Measurements from ENCODE around the gene RBBP8. TPM values are rescaled to one million over a fixed set of nuclear protein-coding genes. Genes with fewer than 3 reads are reported as not detected.
"Not testable (repeated sequence)": the region's sequence is repeated elsewhere in the genome, so short reads cannot be mapped to it uniquely, and the experiment has no call there.

The RBBP8 gene
- 10 to 100 TPM; 12.4 to 23.9 (median 15.4) TPM for total RNA-seq

DNA sequence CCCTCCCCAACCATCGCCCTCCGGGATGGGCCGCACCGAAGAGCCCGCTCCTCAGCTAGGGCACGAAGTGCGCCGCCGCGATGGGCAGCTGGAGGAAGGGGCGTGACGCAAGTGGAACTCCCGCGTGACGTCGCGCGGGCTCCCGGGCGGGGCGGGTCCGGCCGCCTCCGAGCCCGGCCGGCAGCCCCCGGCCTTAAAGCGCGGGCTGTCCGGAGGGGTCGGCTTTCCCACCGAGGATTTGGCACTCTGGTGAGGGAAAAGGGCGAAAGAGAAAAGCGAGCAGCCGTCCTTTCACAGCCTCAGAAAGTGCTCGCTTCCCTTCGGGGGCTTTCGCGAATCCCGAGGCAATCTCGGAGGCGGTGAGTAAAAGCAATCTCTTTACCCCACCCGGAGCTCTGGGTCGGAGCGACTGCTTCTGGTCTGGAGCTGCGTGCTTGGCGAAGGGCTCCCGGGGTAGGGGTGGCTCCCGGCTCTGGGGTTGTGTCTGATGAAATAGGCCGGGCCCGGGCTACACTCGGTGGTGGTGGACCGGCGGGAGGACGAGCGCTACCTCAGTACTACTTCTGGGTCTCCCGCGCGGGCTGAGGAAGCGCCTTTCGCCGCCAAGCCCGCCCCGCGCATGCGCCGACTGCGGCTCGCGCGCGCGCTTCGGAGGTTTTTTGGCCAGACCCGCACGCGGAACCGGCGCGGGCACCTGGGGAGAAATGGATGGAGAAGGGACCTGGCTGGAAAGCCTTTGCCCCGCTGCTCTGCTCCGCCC, at the start of gene RBBP8:
Gene RBBP8 (plus strand): TSS at position 123 of the 760 bp plus-strand sequence. CDS start 3,524 bp downstream, outside the sequence.
- DNase-seq (ENCODE audit: extremely low spot score) = peak; percentile 93
- H3K27ac ChIP-seq (replicated peaks in 1 of 4) = peak within 1 kb of the TSS; percentile 96 to 99 (median 98)
- H3K27me3 ChIP-seq = no peaks in the 10 kb centered on the region
- intact Hi-C loops (cut with DNase I) = loop anchor here (5.0 to 10.0 kb wide), 3 partner anchors 49 to 481 kb away; no protein-coding TSS in a partner anchor
- H3K4me1 ChIP-seq = peaks cover 0 to 15% (median 14%) of the 10 kb centered on the region in 4 donors
- TF ChIP-seq EP300 (IDR thresholded peaks at IDR 0.05) = no peak
- peak; percentile 40 for TF ChIP-seq POLR2A (IDR thresholded peaks at IDR 0.05; ENCODE audit: low read depth)
- peak; percentile 88 to 90 for TF ChIP-seq POLR2AphosphoS5 (IDR thresholded peaks at IDR 0.05)
- H3K4me3 ChIP-seq = peak within 1 kb of the TSS; percentile 73 to 89 (median 84)
- WGBS = under 1% methylated on average over 26 of the region's 82 CpGs
- H3K9me3 ChIP-seq = no peaks in the 10 kb centered on the region
- peaks cover 0 to 12% (median 7%) of the 10 kb centered on the region in 4 donors for H3K36me3 ChIP-seq

DNA sequence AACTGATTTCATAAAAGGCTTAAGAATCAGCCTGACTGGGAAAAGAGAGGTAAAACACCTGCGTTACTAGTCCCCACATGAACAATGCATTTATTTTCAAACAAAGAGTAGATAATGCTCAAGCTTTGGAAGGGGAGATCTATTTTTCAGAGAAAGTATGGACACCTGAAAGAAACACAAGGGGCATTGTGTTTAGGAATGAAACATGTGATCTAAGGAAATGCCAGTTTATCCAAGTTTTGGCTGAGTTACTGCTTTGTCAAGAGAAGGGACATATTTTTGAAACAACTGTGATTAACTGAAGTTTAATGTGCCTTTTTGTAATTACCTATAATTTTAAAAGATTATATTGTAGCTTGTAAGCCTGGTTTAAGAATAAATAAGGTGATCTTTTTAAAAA, 49.3 kb upstream of the RBBP8 start:
- H3K27me3 ChIP-seq = no peaks in the 10 kb centered on the region
- TF ChIP-seq EP300 (IDR thresholded peaks at IDR 0.05) (no peak), POLR2A (IDR thresholded peaks at IDR 0.05; ENCODE audit: low read depth) (no peak), POLR2AphosphoS5 (IDR thresholded peaks at IDR 0.05) (no peak)
- TF ChIP-seq, protein P1, sequence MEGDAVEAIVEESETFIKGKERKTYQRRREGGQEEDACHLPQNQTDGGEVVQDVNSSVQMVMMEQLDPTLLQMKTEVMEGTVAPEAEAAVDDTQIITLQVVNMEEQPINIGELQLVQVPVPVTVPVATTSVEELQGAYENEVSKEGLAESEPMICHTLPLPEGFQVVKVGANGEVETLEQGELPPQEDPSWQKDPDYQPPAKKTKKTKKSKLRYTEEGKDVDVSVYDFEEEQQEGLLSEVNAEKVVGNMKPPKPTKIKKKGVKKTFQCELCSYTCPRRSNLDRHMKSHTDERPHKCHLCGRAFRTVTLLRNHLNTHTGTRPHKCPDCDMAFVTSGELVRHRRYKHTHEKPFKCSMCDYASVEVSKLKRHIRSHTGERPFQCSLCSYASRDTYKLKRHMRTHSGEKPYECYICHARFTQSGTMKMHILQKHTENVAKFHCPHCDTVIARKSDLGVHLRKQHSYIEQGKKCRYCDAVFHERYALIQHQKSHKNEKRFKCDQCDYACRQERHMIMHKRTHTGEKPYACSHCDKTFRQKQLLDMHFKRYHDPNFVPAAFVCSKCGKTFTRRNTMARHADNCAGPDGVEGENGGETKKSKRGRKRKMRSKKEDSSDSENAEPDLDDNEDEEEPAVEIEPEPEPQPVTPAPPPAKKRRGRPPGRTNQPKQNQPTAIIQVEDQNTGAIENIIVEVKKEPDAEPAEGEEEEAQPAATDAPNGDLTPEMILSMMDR (IDR thresholded peaks at IDR 0.05) = no peak
- H3K27ac ChIP-seq (replicated peaks in 1 of 4) = no peak overlapping the region
- intact Hi-C loops (cut with DNase I) = no loop called here
- H3K4me1 ChIP-seq = peaks cover 0 to 11% (median 0%) of the 10 kb centered on the region in 4 donors
- H3K4me3 ChIP-seq = no peak overlapping the region
- WGBS = 90% methylated on average over 1 of the region's 1 CpG
- no peaks in the 10 kb centered on the region for H3K9me3 ChIP-seq
- H3K36me3 ChIP-seq = no peaks in the 10 kb centered on the region
- DNase-seq (ENCODE audit: extremely low spot score) = no peak

DNA sequence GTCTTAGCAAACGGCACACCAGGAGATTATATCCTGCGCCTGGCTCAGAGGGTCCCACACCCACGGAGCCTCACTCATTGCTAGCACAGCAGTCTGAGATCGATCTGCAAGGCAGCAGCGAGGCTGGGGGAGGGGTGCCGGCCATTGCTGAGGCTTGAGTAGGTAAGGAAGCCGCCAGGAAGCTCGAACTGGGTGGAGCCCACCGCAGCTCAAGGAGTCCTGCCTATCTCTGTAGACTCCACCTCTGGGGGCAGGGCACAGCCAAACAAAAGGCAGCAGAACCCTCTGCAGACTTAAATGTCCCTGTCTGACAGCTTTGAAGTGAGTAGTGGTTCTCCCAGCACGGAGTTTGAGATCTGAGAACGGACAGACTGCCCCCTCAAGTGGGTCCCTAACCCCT, 47.4 kb upstream of the RBBP8 start:
- H3K27ac ChIP-seq (replicated peaks in 1 of 4); H3K27me3 ChIP-seq; H3K36me3 ChIP-seq; H3K9me3 ChIP-seq; H3K4me3 ChIP-seq; DNase-seq (ENCODE audit: extremely low spot score); intact Hi-C loops (cut with DNase I): not testable (repeated sequence)
- 100% methylated on average over 3 of the region's 11 CpGs for WGBS
- H3K4me1 ChIP-seq = peaks cover 0 to 11% (median 0%) of the 10 kb centered on the region in 4 donors

DNA sequence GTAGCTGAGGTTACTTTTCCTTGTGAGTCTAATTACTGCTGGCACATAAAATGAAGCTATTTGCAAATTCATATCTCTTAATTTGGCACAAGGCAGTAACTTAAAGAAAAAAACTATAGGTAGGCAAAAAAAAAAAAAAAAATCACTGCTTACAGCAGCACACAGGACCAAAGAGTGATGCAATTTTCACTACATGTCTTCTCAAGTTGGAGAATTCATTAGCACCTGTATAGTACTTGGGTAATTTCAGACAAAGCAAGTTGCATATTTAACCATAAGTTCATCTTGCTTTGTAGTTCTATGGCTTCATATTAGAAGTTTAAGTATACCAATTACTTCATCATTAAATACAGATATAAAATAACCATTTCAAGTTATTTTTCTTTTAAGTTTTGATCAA, 33.7 kb upstream of the RBBP8 start:
- no peak for DNase-seq (ENCODE audit: extremely low spot score)
- Histone ChIP-seq H3K27ac (replicated peaks in 1 of 4) (no peak overlapping the region), H3K36me3 (no peaks in the 10 kb centered on the region), H3K9me3 (no peaks in the 10 kb centered on the region), H3K4me3 (no peak overlapping the region), H3K4me1 (no peaks in the 10 kb centered on the region), H3K27me3 (no peaks in the 10 kb centered on the region)
- TF ChIP-seq POLR2A (IDR thresholded peaks at IDR 0.05; ENCODE audit: low read depth) (no peak), EP300 (IDR thresholded peaks at IDR 0.05) (no peak), POLR2AphosphoS5 (IDR thresholded peaks at IDR 0.05) (no peak)
- TF ChIP-seq, protein P1 (IDR thresholded peaks at IDR 0.05) = no peak
- intact Hi-C loops (cut with DNase I) = no loop called here

DNA sequence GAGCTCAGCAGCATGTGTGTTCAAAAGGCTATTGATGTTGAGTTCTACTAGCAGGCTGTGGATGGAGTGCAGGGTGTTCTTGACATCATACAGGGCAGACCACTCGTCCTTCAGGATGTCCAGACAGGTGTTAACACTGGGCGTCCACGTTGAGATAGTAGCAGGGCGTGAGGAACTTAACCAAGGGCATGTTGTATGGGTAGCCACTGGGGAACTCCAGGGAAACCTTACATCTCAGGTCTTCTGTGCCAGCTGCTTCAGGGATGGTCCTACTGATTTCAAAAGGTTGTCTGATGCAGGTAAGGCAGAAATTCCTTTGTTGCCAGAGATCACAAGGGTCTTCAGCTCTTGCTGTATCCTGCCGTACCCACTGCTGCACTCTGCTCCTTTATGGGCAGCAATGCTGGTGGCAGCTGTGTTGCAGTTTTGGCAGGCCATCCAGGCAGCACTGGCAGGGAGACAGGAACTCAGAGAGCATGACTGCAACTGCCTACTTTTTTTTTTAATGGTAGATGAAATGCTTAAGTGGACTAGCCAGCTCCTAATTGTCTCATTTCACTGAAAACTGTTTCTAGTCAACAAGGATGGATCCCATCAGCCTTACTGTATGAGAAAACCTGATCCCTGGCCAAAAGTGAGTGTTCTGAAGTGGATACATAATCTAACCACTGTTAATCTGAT, 32.4 kb upstream of the RBBP8 start:
- Histone ChIP-seq H3K36me3 (no peaks in the 10 kb centered on the region), H3K27ac (replicated peaks in 1 of 4) (no peak overlapping the region), H3K27me3 (no peaks in the 10 kb centered on the region), H3K4me3 (no peak overlapping the region), H3K4me1 (no peaks in the 10 kb centered on the region), H3K9me3 (no peaks in the 10 kb centered on the region)
- DNase-seq (ENCODE audit: extremely low spot score) = no peak
- intact Hi-C loops (cut with DNase I) = no loop called here
- WGBS = 83% methylated on average over 5 of the region's 5 CpGs
- TF ChIP-seq POLR2A (IDR thresholded peaks at IDR 0.05; ENCODE audit: low read depth) = no peak
- TF ChIP-seq, protein P1 (IDR thresholded peaks at IDR 0.05) = no peak
- TF ChIP-seq EP300 (IDR thresholded peaks at IDR 0.05) = no peak
- no peak for TF ChIP-seq POLR2AphosphoS5 (IDR thresholded peaks at IDR 0.05)

Data from esophagus muscularis mucosa (tissue), 4 donors.